DMS153 treated with DMSO at 0.1 percent for 48 hours (cell line): ENCODE data around the gene CREBBP.

ENCODE experiments used
- DNase-seq: peaks from one replicate; lab custom pipeline; 2025; ENCODE audit not compliant: unreplicated experiment; lab: John Stamatoyannopoulos, UW

The CREBBP gene

DNA sequence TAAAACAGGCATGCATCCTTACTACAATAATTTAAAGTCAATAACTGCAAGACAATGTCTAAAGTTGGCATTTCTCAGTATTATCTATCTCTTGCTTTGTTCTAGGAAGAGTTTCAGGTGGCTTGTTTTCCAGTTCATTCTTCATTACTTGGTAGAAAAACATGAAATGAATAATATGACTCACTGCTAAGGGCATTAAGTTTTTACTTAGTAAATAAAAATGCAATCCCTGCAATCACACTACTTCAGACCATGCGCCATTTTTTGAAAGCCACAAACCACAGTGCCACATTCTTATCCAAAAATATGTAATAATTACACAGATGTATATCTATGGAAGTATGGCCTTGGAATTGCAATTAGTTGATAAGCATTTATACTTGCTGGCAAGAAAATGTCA, 55.4 kb downstream of the CREBBP start:
- no peak for DNase-seq

GRCh38 chr16:3824121-3824795, 56.3 kb downstream of the CREBBP start:
- no peak for DNase-seq

DNA sequence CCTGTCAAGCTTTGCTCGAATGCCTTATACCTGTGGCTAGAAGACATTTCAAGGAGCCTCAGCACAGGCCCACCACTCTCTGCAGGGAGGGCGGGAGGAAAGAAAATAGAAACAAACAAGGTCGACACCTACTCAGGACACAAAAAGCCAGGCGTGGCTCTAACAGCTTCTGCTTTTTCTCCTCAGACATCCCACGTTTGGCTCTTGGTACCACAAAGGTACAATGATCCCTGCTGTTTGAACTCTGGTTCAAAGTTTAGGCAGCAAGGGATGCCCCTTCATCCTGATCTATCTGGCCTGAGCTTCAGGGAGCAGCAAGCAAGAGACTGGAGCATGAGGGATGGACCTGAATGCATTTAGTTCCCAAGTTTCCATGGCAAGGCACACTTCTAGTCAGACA, 57.1 kb downstream of the CREBBP start:
- no peak for DNase-seq

- DNase-seq = peak; percentile 41
Observed at GRCh38 chr16:3822366-3823045, 58.0 kb downstream of the CREBBP start.

DNA sequence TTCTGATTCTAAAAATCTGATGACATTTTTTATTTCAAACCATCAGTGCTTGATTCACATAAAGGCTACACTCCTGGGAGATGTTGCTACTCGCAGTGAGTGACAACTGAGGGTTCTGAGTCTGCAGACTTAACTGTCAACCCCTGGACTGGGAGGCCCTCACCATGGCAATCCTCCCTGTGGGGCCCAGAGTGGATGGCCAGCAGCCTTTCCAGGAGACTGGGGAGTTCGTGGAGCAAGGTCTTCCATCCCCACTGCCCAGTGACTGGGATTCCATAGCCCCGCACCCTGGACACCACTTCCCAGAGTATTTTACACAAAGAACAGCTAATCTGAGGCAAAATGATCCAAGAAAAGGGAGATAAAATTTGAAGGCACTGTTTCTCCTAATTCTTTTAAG, 59.3 kb downstream of the CREBBP start:
- no peak for DNase-seq

GRCh38 chr16:3819746-3820724, 60.5 kb downstream of the CREBBP start:
- DNase-seq = peak; percentile 96

GRCh38 chr16:3819175-3819527, 61.4 kb downstream of the CREBBP start:
- DNase-seq = no peak

DNA sequence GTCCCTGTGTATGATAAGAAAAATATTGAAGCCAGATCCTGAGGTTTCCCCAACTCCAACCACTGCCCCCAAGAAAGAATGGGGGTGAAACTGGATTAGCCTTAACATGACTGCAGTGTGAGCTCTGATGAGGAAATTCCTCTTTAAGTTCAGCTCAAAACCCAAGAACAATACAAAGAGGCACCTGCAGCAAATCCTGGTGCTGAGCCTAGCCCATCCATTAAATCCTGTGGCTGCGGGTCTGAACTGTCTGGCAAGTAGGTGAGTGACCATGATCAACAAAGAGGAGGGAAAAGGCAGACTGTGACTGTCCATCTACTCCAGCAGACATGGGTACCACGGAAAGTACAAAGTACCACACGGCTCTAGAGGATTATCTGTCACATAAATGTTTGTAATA, 64.2 kb downstream of the CREBBP start:
- DNase-seq = no peak

- DNase-seq = no peak
Observed at GRCh38 chr16:3814755-3815154, 65.8 kb downstream of the CREBBP start.

DNA sequence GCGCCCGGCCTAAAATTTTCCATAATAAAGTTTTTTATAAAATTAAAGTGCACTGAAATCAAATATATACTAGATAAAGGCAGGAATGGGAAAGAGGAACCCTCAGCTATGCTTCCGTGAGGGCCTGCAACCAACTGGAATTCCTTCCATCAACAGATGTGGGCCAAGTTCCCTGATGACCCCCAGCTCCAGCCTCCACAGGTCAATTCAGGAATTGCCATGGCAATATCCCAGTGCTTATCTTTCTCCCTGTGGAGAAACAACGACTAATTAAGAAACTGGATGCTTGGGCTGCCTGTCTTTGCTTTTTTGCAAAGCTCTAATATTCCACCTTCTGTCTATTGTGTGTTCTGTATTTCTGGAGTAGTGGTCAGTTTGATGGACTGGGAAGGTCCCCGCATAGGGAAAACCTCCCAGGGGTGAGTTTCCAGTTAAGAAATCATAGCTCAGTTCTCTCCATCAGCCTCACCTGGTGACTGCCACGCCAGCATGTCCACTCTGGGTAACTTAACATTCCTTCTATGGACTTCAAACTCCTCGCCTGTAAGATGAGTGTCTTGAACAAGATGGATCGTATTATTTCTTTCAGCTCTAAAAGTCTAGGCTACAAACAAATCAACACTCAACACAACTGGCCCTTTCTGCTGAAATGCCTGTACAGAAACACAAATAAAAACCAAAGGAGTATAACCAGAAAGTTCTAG, 67.9 kb downstream of the CREBBP start:
- no peak for DNase-seq

DNA sequence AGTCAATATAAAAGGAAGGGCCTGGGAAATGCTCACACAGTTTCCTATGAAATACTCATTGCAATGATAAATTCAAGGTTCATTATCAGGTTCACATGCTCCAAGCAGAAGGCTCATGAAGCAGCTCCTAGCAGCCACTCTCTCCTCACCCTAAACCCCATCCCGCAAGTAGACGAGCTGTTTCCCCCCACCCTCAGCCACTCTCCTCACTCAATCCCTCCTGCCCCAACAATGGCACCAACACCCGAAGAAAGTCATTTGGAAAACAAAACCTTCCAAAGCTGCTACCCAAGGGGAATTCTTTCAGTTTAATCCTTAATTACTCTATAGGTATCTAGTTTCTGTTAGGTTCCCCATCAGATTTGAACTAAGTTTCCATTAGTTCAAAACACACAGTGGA, 69.7 kb downstream of the CREBBP start:
- DNase-seq = no peak

GRCh38 chr16:3810198-3810664, 70.3 kb downstream of the CREBBP start:
- no peak for DNase-seq

DNA sequence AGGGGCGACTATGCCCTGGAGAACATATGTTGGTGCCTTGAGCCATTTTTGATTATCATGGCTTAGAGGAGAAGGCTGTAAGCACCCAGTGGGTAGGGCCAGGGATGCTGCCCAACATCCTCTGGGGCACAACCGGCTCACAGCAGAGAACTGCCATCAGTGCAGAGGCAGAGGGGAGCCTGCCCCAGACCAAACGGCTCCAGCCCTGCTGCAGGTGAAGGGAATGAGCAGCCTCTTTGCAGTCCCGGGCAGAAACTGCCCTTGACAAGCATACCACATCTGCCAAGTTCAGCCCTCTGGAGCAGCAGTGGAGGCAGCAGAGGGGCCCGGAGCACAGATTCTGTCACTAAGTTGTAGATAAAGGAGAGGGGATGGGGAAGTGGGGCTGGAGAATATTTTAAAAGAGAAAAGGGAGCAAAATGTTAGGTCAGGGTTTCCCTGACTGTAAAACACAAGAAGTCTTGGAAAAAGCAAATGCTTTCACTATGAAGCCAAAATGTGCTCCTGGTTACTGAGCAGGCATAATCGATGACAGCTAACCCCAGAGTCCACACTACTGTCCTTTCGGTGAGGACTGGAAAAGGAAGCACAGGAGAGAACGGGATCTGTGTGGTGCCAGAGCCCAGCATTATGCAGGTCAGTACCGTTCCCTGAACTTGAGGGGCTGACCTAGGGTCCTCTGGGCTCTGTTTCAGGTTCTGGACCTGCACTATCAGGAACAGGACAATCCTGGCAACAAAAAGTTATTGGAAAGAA, 72.0 kb downstream of the CREBBP start:
- DNase-seq = no peak

GRCh38 chr16:3807425-3808123, 72.9 kb downstream of the CREBBP start:
- no peak for DNase-seq

DNA sequence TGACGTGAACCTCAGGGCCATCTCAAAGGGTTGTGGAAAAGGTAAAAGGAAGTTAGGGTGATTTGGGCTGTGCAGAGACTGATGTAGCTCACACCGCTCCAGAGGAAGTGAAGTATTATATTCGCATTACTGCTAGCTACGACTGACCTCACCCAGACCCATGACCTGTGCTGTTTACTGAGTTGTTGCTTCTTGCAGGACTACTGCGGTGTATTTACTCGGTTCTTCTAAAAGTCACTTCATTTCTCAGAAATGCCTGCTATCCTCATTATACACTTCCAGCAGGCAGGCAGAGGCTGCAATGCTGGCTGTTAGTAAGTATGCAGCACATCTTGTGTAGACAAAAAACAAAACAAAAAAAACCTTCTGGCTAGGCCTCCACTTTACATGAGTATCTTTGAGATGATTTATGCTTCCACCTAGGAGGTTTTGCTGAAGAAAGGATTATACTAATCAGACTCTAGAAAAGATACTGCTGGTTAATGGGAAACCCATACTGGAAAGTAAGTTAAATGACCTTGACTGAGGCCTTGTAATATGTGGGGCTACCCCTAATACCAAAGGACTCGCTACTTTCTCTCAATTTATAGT, 76.0 kb downstream of the CREBBP start:
- DNase-seq = no peak

- no peak for DNase-seq
Observed at GRCh38 chr16:3800477-3801270, 79.8 kb downstream of the CREBBP start.

DNA sequence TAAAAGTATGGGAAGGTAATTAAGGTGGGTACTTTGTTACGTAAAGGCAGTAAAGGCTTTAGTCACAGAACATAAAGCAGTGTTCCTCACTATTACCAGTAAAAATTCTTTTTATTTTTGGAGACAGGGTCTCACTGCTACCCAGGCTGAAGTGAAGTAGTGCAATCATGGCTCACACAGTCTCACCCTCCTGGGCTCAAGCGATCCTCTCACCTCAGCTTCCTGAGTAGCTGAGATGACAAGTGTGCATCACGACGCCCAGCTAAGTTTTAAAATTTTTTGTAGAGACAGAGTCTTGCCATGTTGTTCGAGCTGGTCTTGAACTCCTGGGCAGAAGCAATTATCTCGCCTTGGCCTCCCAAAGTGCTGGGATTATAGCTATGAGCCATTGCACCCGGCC, 80.5 kb downstream of the CREBBP start:
- DNase-seq = no peak

DNA sequence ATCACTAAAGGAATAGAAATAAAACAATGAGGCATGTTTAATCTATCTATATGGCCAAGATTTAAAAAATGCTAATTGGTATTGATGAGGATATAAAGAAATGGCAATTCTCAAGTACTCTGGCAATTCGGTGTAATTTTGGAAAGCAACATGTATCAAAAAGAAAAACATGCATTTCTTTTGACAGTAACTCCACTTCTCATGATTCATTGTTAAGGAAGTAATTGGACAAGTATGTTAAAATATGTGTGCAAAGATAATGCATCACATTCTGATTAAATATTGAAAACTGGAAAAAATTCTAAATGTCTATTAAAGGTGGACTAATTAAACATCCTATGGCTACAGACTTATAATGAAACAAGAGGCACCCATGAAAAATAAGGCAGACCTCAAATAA, 81.2 kb downstream of the CREBBP start:
- DNase-seq = no peak

DNA sequence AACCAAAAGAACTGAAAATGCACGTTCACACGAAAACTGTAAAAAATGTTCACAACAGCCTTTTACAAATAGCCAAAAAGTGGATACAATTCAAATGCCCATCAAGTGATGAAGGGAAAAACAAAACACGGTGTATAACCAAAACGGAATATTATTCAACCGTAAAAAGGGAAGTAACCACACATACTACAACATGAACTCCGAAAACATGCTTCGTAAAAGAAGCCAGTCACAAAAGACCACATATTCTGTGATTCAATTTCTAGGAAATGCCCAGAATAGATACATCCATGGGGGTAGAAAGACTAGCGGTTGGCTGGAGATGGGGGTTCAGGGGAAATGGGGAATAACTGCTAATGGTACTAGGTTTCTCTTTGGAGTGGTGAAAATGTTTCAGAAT, 81.7 kb downstream of the CREBBP start:
- no peak for DNase-seq
